Psoas muscle (tissue), 8 donors: Measurements from ENCODE around the gene SNCA. TPM values are rescaled to one million over a fixed set of nuclear protein-coding genes. Genes with fewer than 3 reads are reported as not detected.

Experiments used
- ATAC-seq, 4 donors: fragments of 200-7000 bp; cut with Tn5 transposase; one replicate each; pipeline ENCODE4 v1.9.1; 2020; ENCODE audit warnings: moderate library complexity in 3 of 4, mild to moderate bottlenecking in 2 of 4
- DNase-seq, 2 donors: peaks; one replicate each; pipeline ENCODE4 v3.0.0-alpha.2; 2020
- H3K27ac ChIP-seq: fragments of 200-600 bp; one replicate; pipeline ENCODE4 v1.8.0; 2022
- H3K27me3 ChIP-seq, 3 donors: fragments of 200-600 bp in 1 of 3; one replicate each; pipeline versions ENCODE4 v1.6.1 to v1.8.0; 2013 to 2022; ENCODE audit warnings: low read length in 2 of 3, mild to moderate bottlenecking in 2 of 3, moderate library complexity in 1 of 3; ENCODE audit not compliant: insufficient read depth in 3 of 3
- H3K36me3 ChIP-seq, 2 donors: fragments of 200-600 bp in 1 of 2; one replicate each; pipeline versions ENCODE4 v1.6.1 to v1.8.0; 2013 to 2022; ENCODE audit warnings: low read depth in 1 of 2, mild to moderate bottlenecking in 1 of 2, moderate library complexity in 1 of 2; ENCODE audit not compliant: insufficient read depth in 1 of 2
- H3K4me1 ChIP-seq: fragments of 200-600 bp; one replicate; pipeline ENCODE4 v1.8.0; 2022
- H3K4me3 ChIP-seq: fragments of 200-600 bp; one replicate; pipeline ENCODE4 v1.8.0; 2022; ENCODE audit warnings: mild to moderate bottlenecking
- H3K9me3 ChIP-seq: fragments of 200-600 bp; one replicate; pipeline ENCODE4 v1.8.0; 2022
- CTCF ChIP-seq: fragments of 200-600 bp; IDR thresholded peaks from one replicate; pipeline ENCODE4 v1.8.0; 2022; ENCODE audit warnings: antibody characterized with exemption
- WGBS, 3 donors: extraction: QIAGEN DNeasy Blood & Tissue Kit; methylation state at CpG; one replicate each; pipeline versions ENCODE4 v1.1.6 to v1.1.7; 2013; 5-methylcytosine and 5-hydroxymethylcytosine counted together
- intact Hi-C, 2 donors: fragments of 100-400 bp; cut with DNase I; formaldehyde crosslinking; loops; one replicate each; pipeline versions ENCODE4 v1.11.0 to v1.14.2; 2022
- polyA plus RNA-seq, 3 donors: library from polyadenylated mRNA; stranded (reverse); fragments of 200-250 nt; gene quantifications; one replicate each; pipeline ENCODE4 v1.2.3, GENCODE V29; 2013
- total RNA-seq, 4 donors: library from RNA; stranded (reverse); fragmentation: NEBNext Ultra II Directional in 2 of 4; extraction: Animal tissue kit (Norgen Biotek cat#: 25700) in 2 of 4; gene quantifications; one replicate each; pipeline versions ENCODE4 v1.2.1 to v1.2.4, GENCODE V29; 2021 to 2023
- donor health status: healthy with polysubstance abuse.
- donor health status: DM: no; HTN: no; CAD: no; lungs with moderate emphysema.
- donor health status: Bipolar disorder and iron deficiency.
- donor health status: healthy.
- donor health status: DM: yes; HTN: yes; CAD: no.
- donor health status: DM: no; HTN: no; CAD: no.
- donor health status: DM: no; HTN: no; CAD: no.
- donor health status: DM: yes; HTN: yes; CAD: no.

Gene SNCA
- total and polyA plus RNA-seq, 7 donors, result 0.27 to 4.6 (median 0.83) TPM

- H3K36me3 ChIP-seq, result no peaks in the 10 kb centered on the region
- DNase-seq, result no peak
- no peak for TF ChIP-seq CTCF
- no peaks in the 10 kb centered on the region for H3K4me1 ChIP-seq
- WGBS, 3 donors, result 64 to 72% (median 68%) methylated on average over 7 of the region's 7 CpGs
- no peak overlapping the region for H3K4me3 ChIP-seq
- H3K27ac ChIP-seq, result no peak overlapping the region
- intact Hi-C loops, result no loop called here
- H3K27me3 ChIP-seq, result no peaks in the 10 kb centered on the region
- peaks cover 3% of the 10 kb centered on the region for H3K9me3 ChIP-seq
- no peak for ATAC-seq
Observed at GRCh38 chr4:89719536-89720090, 117.3 kb downstream of the SNCA start.

GRCh38 chr4:89716893-89717292 lies 120.1 kb downstream of the SNCA start:
- no peak for DNase-seq
- no peak overlapping the region for H3K27ac ChIP-seq
- no peaks in the 10 kb centered on the region for H3K27me3 ChIP-seq
- no peaks in the 10 kb centered on the region for H3K4me1 ChIP-seq
- 79 to 82% (median 82%) methylated on average over 6 of the region's 6 CpGs for WGBS, 3 donors
- intact Hi-C loops, result no loop called here
- no peak for TF ChIP-seq CTCF
- no peaks in the 10 kb centered on the region for H3K36me3 ChIP-seq
- peaks cover 3% of the 10 kb centered on the region for H3K9me3 ChIP-seq
- no peak overlapping the region for H3K4me3 ChIP-seq
- ATAC-seq, result no peak

GRCh38 chr4:89715631-89716030 lies 121.3 kb downstream of the SNCA start:
- Histone ChIP-seq H3K4me1 (no peaks in the 10 kb centered on the region), H3K27me3 (no peaks in the 10 kb centered on the region), H3K36me3 (no peaks in the 10 kb centered on the region), H3K27ac (no peak overlapping the region), H3K9me3 (peaks cover 3% of the 10 kb centered on the region), H3K4me3 (no peak overlapping the region)
- WGBS, 3 donors, result 72 to 81% (median 76%) methylated on average over 1 of the region's 1 CpG
- DNase-seq (no peak), ATAC-seq (no peak)
- TF ChIP-seq CTCF, result no peak
- intact Hi-C loops, result no loop called here

GRCh38 chr4:89712827-89713226 lies 124.1 kb downstream of the SNCA start:
- ATAC-seq (no peak), DNase-seq (no peak)
- Histone ChIP-seq H3K36me3 (no peaks in the 10 kb centered on the region), H3K9me3 (no peaks in the 10 kb centered on the region), H3K4me1 (no peaks in the 10 kb centered on the region), H3K27me3 (no peaks in the 10 kb centered on the region), H3K27ac (no peak overlapping the region), H3K4me3 (no peak overlapping the region)
- intact Hi-C loops, result no loop called here
- 88 to 92% (median 91%) methylated on average over 4 of the region's 4 CpGs for WGBS, 3 donors
- TF ChIP-seq CTCF, result no peak

GRCh38 chr4:89712141-89712540 lies 124.8 kb downstream of the SNCA start:
- DNase-seq (no peak), ATAC-seq (no peak)
- Histone ChIP-seq H3K9me3 (no peaks in the 10 kb centered on the region), H3K36me3 (no peaks in the 10 kb centered on the region), H3K4me3 (no peak overlapping the region), H3K27me3 (no peaks in the 10 kb centered on the region), H3K4me1 (no peaks in the 10 kb centered on the region), H3K27ac (no peak overlapping the region)
- WGBS, 3 donors, result 3 to 8% (median 3%) methylated on average over 2 of the region's 2 CpGs
- TF ChIP-seq CTCF, result no peak
- intact Hi-C loops, result no loop called here
